Fibroblast of lung (primary cell): Measurements from ENCODE around the gene THRB. TPM values are rescaled to one million over a fixed set of nuclear protein-coding genes. Genes with fewer than 3 reads are reported as not detected.

Experiments used
- DNase-seq, 2 donors: peaks; one replicate each; pipeline versions ENCODE4 v3.0.0 to v3.0.0-alpha.2; 2010; ENCODE audit warnings: low read depth in 2 of 2
- H2AFZ ChIP-seq: 2 replicates; pipeline ENCODE4 v1.5.1; 2012; ENCODE audit warnings: low read length, control low read depth, inconsistent platforms
- H3K27ac ChIP-seq: 2 replicates; pipeline ENCODE4 v1.5.1; 2011; ENCODE audit warnings: low read length, control low read depth; ENCODE audit not compliant: insufficient read depth
- H3K27me3 ChIP-seq: 2 replicates; pipeline ENCODE4 v1.5.1; 2011; ENCODE audit warnings: mild to moderate bottlenecking, low read length; ENCODE audit not compliant: control insufficient read depth, insufficient read depth
- H3K36me3 ChIP-seq: 2 replicates; pipeline ENCODE4 v1.5.1; 2011; ENCODE audit warnings: low read length; ENCODE audit not compliant: control insufficient read depth, insufficient read depth
- H3K4me1 ChIP-seq: 2 replicates; pipeline ENCODE4 v1.5.1; 2011; ENCODE audit warnings: low read length; ENCODE audit not compliant: control insufficient read depth, insufficient read depth; ENCODE audit errors: extremely low read depth
- H3K4me2 ChIP-seq: 2 replicates; pipeline ENCODE4 v1.5.1; 2011; ENCODE audit warnings: low read length, control low read depth; ENCODE audit not compliant: insufficient read depth; ENCODE audit errors: extremely low read depth
- H3K4me3 ChIP-seq, 4 experiments: fragments of 200-600 bp in 1 of 4; sonication (generic) in 1 of 4; replicated peaks in 1 of 4; 2 replicates each; pipeline ENCODE4 v1.5.1; 2011 to 2016; ENCODE audit warnings: low read length in 4 of 4, low read depth in 3 of 4, mild to moderate bottlenecking in 3 of 4, control low read depth in 2 of 4, inconsistent platforms in 1 of 4, mixed read lengths in 1 of 4; ENCODE audit not compliant: insufficient read depth in 1 of 4; ENCODE audit errors: control extremely low read depth in 1 of 4
- H3K79me2 ChIP-seq: 2 replicates; pipeline ENCODE4 v1.5.1; 2012; ENCODE audit warnings: mild to moderate bottlenecking, low read length, inconsistent platforms; ENCODE audit not compliant: control insufficient read depth, insufficient read depth
- H3K9ac ChIP-seq: 2 replicates; pipeline ENCODE4 v1.5.1; 2011; ENCODE audit warnings: mild to moderate bottlenecking, low read length, control low read depth; ENCODE audit not compliant: insufficient read depth
- H3K9me3 ChIP-seq: 2 replicates; pipeline ENCODE4 v1.5.1; 2012; ENCODE audit warnings: low read depth, low read length; ENCODE audit not compliant: control insufficient read depth, insufficient read depth
- H4K20me1 ChIP-seq: 2 replicates; pipeline ENCODE4 v1.5.1; 2011; ENCODE audit warnings: low read length; ENCODE audit not compliant: control insufficient read depth, insufficient read depth; ENCODE audit errors: extremely low read depth
- CTCF ChIP-seq, 2 donors: IDR thresholded peaks in 1 of 2; conservative IDR thresholded peaks in 1 of 2; 1 replicate in 1 of 2; 2 replicates in 1 of 2; pipeline ENCODE4 v1.5.1; 2011 to 2012; ENCODE audit warnings: low read length in 2 of 2, control low read depth in 1 of 2, inconsistent platforms in 1 of 2, low read depth in 1 of 2, mild to moderate bottlenecking in 1 of 2
- EZH2 ChIP-seq: IDR thresholded peaks from 2 replicates; pipeline ENCODE4 v1.5.1; 2012; ENCODE audit warnings: low read length, control low read depth, mild to moderate bottlenecking; ENCODE audit errors: missing control alignments
- polyA plus RNA-seq, 2 donors: library from polyadenylated mRNA; depleted of rRNA in 1 of 2; stranded (reverse) in 1 of 2; unstranded in 1 of 2; fragments of >200 nt; gene quantifications; 2 replicates each; pipeline ENCODE4 v1.2.1, GENCODE V29; 2011 to 2012; ENCODE audit warnings: missing spikeins in 1 of 2
- total RNA-seq: library from RNA; depleted of rRNA; stranded (reverse); fragments of >200 nt; gene quantifications from 2 replicates; pipeline ENCODE4 v1.2.1, GENCODE V29; 2014

The THRB gene
- total and polyA plus RNA-seq, 2 donors (not counting 1 experiment from before 2014, with no cell fraction given): 4.2 to 7.4 TPM

GRCh38 chr3:24385012-24385615 is 109.5 kb downstream of the THRB start:
- no peaks in the 10 kb centered on the region for H4K20me1 ChIP-seq
- H3K9me3 ChIP-seq: no peaks in the 10 kb centered on the region
- H3K36me3 ChIP-seq: no peaks in the 10 kb centered on the region
- TF ChIP-seq EZH2: no peak
- H3K4me2 ChIP-seq: no peak overlapping the region
- H3K79me2 ChIP-seq: no peaks in the 10 kb centered on the region
- H3K9ac ChIP-seq: no peak overlapping the region
- no peaks in the 10 kb centered on the region for H3K27me3 ChIP-seq
- H3K27ac ChIP-seq: no peak overlapping the region
- H3K4me3 ChIP-seq: no peak overlapping the region
- H3K4me1 ChIP-seq: no peaks in the 10 kb centered on the region
- DNase-seq: no peak
- H2AFZ ChIP-seq: no peak overlapping the region

GRCh38 chr3:24382647-24383046 is 112.0 kb downstream of the THRB start:
- no peaks in the 10 kb centered on the region for H3K4me1 ChIP-seq
- no peak overlapping the region for H3K4me2 ChIP-seq
- no peak for DNase-seq
- H3K27ac ChIP-seq: no peak overlapping the region
- H3K79me2 ChIP-seq: no peaks in the 10 kb centered on the region
- no peak overlapping the region for H2AFZ ChIP-seq
- no peaks in the 10 kb centered on the region for H3K27me3 ChIP-seq
- H3K36me3 ChIP-seq: no peaks in the 10 kb centered on the region
- no peaks in the 10 kb centered on the region for H3K9me3 ChIP-seq
- TF ChIP-seq CTCF (conservative IDR thresholded peaks at IDR 0.05 in 1 of 2, IDR thresholded peaks at IDR 0.05 in 1 of 2; ENCODE audit: low read depth in 1 of 2, low read length in 2 of 2): no peak
- no peak for TF ChIP-seq EZH2
- no peaks in the 10 kb centered on the region for H4K20me1 ChIP-seq
- no peak overlapping the region for H3K4me3 ChIP-seq
- no peak overlapping the region for H3K9ac ChIP-seq

- H3K4me2 ChIP-seq: no peak overlapping the region
- no peak overlapping the region for H2AFZ ChIP-seq
- H3K4me3 ChIP-seq: no peak overlapping the region
- no peaks in the 10 kb centered on the region for H3K9me3 ChIP-seq
- H3K4me1 ChIP-seq: no peaks in the 10 kb centered on the region
- H3K9ac ChIP-seq: no peak overlapping the region
- H3K27ac ChIP-seq: no peak overlapping the region
- no peaks in the 10 kb centered on the region for H3K79me2 ChIP-seq
- no peak for DNase-seq
- no peaks in the 10 kb centered on the region for H4K20me1 ChIP-seq
- TF ChIP-seq EZH2 (no peak), CTCF (conservative IDR thresholded peaks at IDR 0.05 in 1 of 2, IDR thresholded peaks at IDR 0.05 in 1 of 2; ENCODE audit: low read depth in 1 of 2, low read length in 2 of 2) (no peak)
- H3K27me3 ChIP-seq: no peaks in the 10 kb centered on the region
- H3K36me3 ChIP-seq: no peaks in the 10 kb centered on the region
These were observed 114.7 kb downstream of the THRB start for GRCh38 chr3:24379936-24380335.
